ENCODE data around the gene EYA2.
"Not testable (repeated sequence)": the region's sequence is repeated elsewhere in the genome, so short reads cannot be mapped to it uniquely, and the experiment has no call there.

The EYA2 gene

GRCh38 chr20:46914789-46915379 is 20.2 kb downstream of the EYA2 start:
- no peaks in the 10 kb centered on the region for H3K27me3 ChIP-seq (ENCODE audit: insufficient read depth, low read length)
- H3K27ac ChIP-seq (ENCODE audit: low read depth, low read length), result no peak overlapping the region
- H3K4me3 ChIP-seq (ENCODE audit: low read length), result no peak overlapping the region
- no peaks in the 10 kb centered on the region for H3K36me3 ChIP-seq (ENCODE audit: insufficient read depth, low read length)
- no peak overlapping the region for H3K9ac ChIP-seq (ENCODE audit: low read depth, low read length)
- no peaks in the 10 kb centered on the region for H3K4me1 ChIP-seq (ENCODE audit: insufficient read depth, low read length)
- WGBS, result 91% methylated on average over 15 of the region's 15 CpGs
- no peaks in the 10 kb centered on the region for H3K9me3 ChIP-seq (ENCODE audit: insufficient read depth, low read depth, low read length)

GRCh38 chr20:46915575-46916257 is 21.1 kb downstream of the EYA2 start:
- Histone ChIP-seq H3K4me3 (ENCODE audit: low read length) (no peak overlapping the region), H3K9me3 (ENCODE audit: insufficient read depth, low read depth, low read length) (no peaks in the 10 kb centered on the region), H3K4me1 (ENCODE audit: insufficient read depth, low read length) (no peaks in the 10 kb centered on the region), H3K36me3 (ENCODE audit: insufficient read depth, low read length) (no peaks in the 10 kb centered on the region), H3K9ac (ENCODE audit: low read depth, low read length) (no peak overlapping the region), H3K27me3 (ENCODE audit: insufficient read depth, low read length) (no peaks in the 10 kb centered on the region), H3K27ac (ENCODE audit: low read depth, low read length) (no peak overlapping the region)
- 86% methylated on average over 7 of the region's 8 CpGs for WGBS

DNA sequence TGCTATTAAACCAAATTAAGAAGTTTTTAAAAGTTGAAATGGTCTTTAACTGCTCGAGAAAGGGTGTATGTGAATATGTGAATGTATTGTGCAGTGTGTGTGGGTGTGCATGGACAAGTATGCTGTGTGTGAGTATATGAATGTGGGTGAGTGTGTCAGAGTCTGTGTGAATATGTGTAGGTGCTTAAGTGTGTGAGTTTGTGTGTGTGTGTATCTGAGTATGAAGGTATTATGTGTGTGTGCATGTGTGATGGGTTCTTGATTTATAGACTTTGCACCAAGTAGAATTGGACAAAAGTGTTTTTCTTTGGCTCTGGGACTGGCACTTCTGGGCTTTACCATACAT is 21.6 kb downstream of the EYA2 start:
- Histone ChIP-seq H3K9me3 (ENCODE audit: insufficient read depth, low read depth, low read length) (no peaks in the 10 kb centered on the region), H3K27me3 (ENCODE audit: insufficient read depth, low read length) (no peaks in the 10 kb centered on the region), H3K36me3 (ENCODE audit: insufficient read depth, low read length) (no peaks in the 10 kb centered on the region), H3K4me1 (ENCODE audit: insufficient read depth, low read length) (no peaks in the 10 kb centered on the region), H3K4me3 (ENCODE audit: low read length) (no peak overlapping the region), H3K27ac (ENCODE audit: low read depth, low read length) (no peak overlapping the region), H3K9ac (ENCODE audit: low read depth, low read length) (no peak overlapping the region)
- 84% methylated on average over 1 of the region's 1 CpG for WGBS

DNA sequence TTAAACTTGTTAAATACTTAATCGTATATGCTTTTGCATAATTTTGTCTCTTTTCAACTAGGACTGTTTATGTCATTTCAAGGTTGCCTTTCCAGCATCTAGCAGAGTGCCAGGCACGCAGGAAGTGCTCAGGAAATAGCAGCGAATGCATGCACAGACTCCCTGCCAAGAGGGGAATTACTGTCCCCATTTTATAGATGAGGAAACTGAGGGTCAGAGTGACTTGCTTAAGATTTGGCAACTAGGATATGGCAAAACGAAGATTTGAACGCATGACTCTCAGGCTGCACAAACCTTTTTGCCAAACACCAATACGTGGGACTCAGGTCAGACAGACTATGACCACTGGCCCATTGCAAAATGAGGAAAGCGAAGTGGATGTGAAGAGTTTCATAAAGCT is 22.5 kb downstream of the EYA2 start:
- WGBS, result 93% methylated on average over 7 of the region's 7 CpGs
- Histone ChIP-seq H3K9ac (ENCODE audit: low read depth, low read length) (no peak overlapping the region), H3K4me1 (ENCODE audit: insufficient read depth, low read length) (no peaks in the 10 kb centered on the region), H3K36me3 (ENCODE audit: insufficient read depth, low read length) (no peaks in the 10 kb centered on the region), H3K27ac (ENCODE audit: low read depth, low read length) (no peak overlapping the region), H3K4me3 (ENCODE audit: low read length) (no peak overlapping the region), H3K9me3 (ENCODE audit: insufficient read depth, low read depth, low read length) (no peaks in the 10 kb centered on the region), H3K27me3 (ENCODE audit: insufficient read depth, low read length) (no peaks in the 10 kb centered on the region)

DNA sequence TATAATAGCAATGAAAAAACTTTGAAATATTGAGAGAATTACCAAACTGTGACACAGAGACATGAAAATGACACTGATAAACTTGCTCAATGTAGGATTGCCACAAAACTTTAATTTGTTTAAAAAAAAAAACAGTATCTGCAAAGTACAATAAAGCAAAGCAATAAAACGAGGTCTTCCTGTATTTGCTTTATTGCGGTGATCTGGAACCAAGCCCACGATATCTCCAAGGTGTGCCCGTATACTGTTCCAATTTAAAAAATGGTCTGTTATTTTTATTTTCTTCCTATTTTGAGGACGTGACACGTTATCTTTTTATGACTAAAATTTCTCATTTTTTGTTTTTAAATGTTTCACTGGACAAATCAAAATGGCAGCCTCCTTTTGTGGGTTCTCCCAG is 25.5 kb downstream of the EYA2 start:
- Histone ChIP-seq H3K27ac (ENCODE audit: low read depth, low read length) (no peak overlapping the region), H3K4me1 (ENCODE audit: insufficient read depth, low read length) (peaks cover 9% of the 10 kb centered on the region), H3K36me3 (ENCODE audit: insufficient read depth, low read length) (no peaks in the 10 kb centered on the region), H3K9me3 (ENCODE audit: insufficient read depth, low read depth, low read length) (no peaks in the 10 kb centered on the region), H3K9ac (ENCODE audit: low read depth, low read length) (no peak overlapping the region), H3K4me3 (ENCODE audit: low read length) (no peak overlapping the region), H3K27me3 (ENCODE audit: insufficient read depth, low read length) (no peaks in the 10 kb centered on the region)
- 98% methylated on average over 6 of the region's 6 CpGs for WGBS

- not testable (repeated sequence) for H3K36me3 ChIP-seq (ENCODE audit: insufficient read depth, low read length); H3K27ac ChIP-seq (ENCODE audit: low read depth, low read length); H3K9me3 ChIP-seq (ENCODE audit: insufficient read depth, low read depth, low read length); H3K4me1 ChIP-seq (ENCODE audit: insufficient read depth, low read length); H3K4me3 ChIP-seq (ENCODE audit: low read length); H3K27me3 ChIP-seq (ENCODE audit: insufficient read depth, low read length); H3K9ac ChIP-seq (ENCODE audit: low read depth, low read length)
- 90% methylated on average over 9 of the region's 9 CpGs for WGBS
Measured at GRCh38 chr20:46922841-46923240, 28.2 kb downstream of the EYA2 start.

GRCh38 chr20:46923550-46923949 is 28.9 kb downstream of the EYA2 start:
- H3K4me1 ChIP-seq (ENCODE audit: insufficient read depth, low read length), result peaks cover 13% of the 10 kb centered on the region
- no peak overlapping the region for H3K4me3 ChIP-seq (ENCODE audit: low read length)
- H3K27me3 ChIP-seq (ENCODE audit: insufficient read depth, low read length), result no peaks in the 10 kb centered on the region
- H3K9ac ChIP-seq (ENCODE audit: low read depth, low read length), result no peak overlapping the region
- 84% methylated on average over 4 of the region's 4 CpGs for WGBS
- H3K9me3 ChIP-seq (ENCODE audit: insufficient read depth, low read depth, low read length), result no peaks in the 10 kb centered on the region
- no peak overlapping the region for H3K27ac ChIP-seq (ENCODE audit: low read depth, low read length)
- H3K36me3 ChIP-seq (ENCODE audit: insufficient read depth, low read length), result no peaks in the 10 kb centered on the region

DNA sequence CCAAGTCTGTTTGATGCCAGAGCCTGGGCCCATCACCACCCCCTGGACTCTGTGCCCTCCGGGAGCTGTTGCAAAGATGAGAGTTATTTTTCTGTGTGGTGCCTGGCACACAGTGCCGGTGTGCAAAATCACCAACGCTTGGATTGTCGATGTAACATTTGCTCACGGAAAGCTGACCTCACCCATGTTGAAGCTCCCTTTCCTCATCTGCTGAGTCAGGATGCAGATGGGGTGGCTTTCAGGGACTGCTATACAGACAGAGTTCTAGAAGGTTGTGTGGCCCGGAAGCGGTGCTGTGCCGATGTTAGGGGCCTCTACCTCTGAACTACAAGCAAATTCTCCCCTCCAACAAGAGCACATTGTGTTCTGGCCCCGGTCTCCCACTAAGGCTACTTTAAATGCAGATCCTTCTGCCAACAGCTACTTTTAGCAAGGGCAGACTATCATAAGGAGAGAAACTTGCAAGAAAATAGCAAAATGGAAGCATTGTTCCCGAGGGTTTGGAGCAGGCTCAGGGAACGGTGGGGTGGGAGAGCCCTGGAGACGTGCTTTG is 34.0 kb downstream of the EYA2 start:
- Histone ChIP-seq H3K36me3 (ENCODE audit: insufficient read depth, low read length) (no peaks in the 10 kb centered on the region), H3K4me3 (ENCODE audit: low read length) (no peak overlapping the region), H3K9me3 (ENCODE audit: insufficient read depth, low read depth, low read length) (no peaks in the 10 kb centered on the region), H3K27me3 (ENCODE audit: insufficient read depth, low read length) (no peaks in the 10 kb centered on the region), H3K27ac (ENCODE audit: low read depth, low read length) (peak overlapping the region; percentile 72; the same call in 1 of the 2 replicates), H3K9ac (ENCODE audit: low read depth, low read length) (no peak overlapping the region; the same call in 1 of the 2 replicates), H3K4me1 (ENCODE audit: insufficient read depth, low read length) (peaks cover 16% of the 10 kb centered on the region)
- WGBS, result 56% methylated on average over 12 of the region's 12 CpGs

DNA sequence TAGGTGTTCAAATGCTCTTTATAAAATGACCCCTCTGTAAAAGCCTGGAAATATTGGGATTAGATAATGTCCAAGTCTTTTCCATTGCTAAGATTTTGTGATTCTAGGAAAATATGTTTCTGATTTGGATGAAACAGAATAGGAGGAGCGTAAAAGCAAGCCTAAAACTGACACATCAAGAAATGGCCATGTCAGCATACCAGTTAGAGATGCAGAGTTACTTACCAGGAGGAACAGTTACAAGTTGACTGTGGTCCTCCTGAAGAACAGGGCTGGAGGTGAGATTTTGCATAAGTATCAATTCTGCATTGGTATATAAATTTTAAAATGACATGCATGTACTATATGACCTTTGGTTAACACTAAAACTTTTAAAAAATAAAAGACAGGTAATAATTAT is 35.3 kb downstream of the EYA2 start:
- Histone ChIP-seq H3K27ac (ENCODE audit: low read depth, low read length) (no peak overlapping the region), H3K9me3 (ENCODE audit: insufficient read depth, low read depth, low read length) (no peaks in the 10 kb centered on the region), H3K36me3 (ENCODE audit: insufficient read depth, low read length) (no peaks in the 10 kb centered on the region), H3K4me1 (ENCODE audit: insufficient read depth, low read length) (peaks cover 11% of the 10 kb centered on the region), H3K4me3 (ENCODE audit: low read length) (no peak overlapping the region), H3K27me3 (ENCODE audit: insufficient read depth, low read length) (no peaks in the 10 kb centered on the region), H3K9ac (ENCODE audit: low read depth, low read length) (no peak overlapping the region)
- WGBS, result 97% methylated on average over 1 of the region's 1 CpG

DNA sequence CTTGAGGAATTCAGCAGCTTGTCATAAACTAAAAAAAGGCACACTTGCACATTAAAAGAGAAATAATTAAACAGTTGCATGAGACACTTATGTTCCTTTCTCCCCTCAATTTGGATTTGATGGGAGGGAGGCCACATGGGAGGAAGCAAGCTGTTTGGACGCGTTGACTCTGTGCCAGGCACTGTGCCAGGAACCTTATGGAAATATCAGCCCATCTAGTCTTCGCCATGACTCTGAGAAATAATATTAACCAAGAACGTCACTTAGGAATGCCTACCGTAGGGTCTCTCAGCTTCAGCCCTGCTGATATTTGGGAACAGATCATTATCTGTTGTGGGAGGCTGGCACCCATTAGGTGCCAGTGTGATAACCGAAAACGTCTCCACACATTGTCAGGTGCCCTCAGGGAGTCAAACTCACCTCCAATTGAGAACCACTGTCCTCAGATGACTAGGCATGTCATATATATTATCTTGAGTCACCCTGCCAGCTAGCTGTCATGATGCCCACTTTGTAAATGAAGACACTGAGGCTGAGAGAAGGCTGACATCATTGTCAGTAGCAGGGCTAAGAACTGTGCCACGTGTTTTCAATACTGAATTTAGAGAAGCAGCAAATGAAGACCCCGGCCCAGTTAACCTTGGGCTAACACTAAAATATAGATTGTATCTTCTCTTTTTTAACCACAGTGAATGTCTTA is 36.1 kb downstream of the EYA2 start:
- Histone ChIP-seq H3K4me3 (ENCODE audit: low read length) (no peak overlapping the region), H3K36me3 (ENCODE audit: insufficient read depth, low read length) (no peaks in the 10 kb centered on the region), H3K27ac (ENCODE audit: low read depth, low read length) (no peak overlapping the region), H3K4me1 (ENCODE audit: insufficient read depth, low read length) (peaks cover 11% of the 10 kb centered on the region), H3K9me3 (ENCODE audit: insufficient read depth, low read depth, low read length) (no peaks in the 10 kb centered on the region), H3K27me3 (ENCODE audit: insufficient read depth, low read length) (no peaks in the 10 kb centered on the region), H3K9ac (ENCODE audit: low read depth, low read length) (no peak overlapping the region)
- WGBS, result 82% methylated on average over 9 of the region's 9 CpGs

DNA sequence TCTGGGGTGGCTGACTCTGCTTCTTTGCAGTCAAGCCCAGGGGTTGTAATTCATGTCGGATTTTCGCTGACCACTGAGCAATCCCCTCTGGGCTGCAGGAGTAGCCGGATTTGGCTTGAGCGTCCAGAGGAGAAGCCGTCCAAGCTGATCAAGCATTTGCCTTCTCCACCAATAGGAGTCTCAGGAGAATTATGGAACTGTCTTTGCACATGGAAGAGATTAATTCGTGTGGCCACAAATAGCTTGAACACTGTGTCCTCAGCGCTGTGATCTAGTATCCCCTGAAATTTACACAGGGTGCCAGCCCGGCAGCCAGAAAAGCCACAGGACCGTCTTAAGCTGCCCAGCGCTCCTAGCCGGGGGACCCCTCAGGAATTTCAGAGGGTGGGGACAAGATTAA is 37.1 kb downstream of the EYA2 start:
- WGBS, result 93% methylated on average over 11 of the region's 11 CpGs
- Histone ChIP-seq H3K36me3 (ENCODE audit: insufficient read depth, low read length) (no peaks in the 10 kb centered on the region), H3K27me3 (ENCODE audit: insufficient read depth, low read length) (no peaks in the 10 kb centered on the region), H3K4me1 (ENCODE audit: insufficient read depth, low read length) (peaks cover 11% of the 10 kb centered on the region), H3K4me3 (ENCODE audit: low read length) (no peak overlapping the region), H3K9ac (ENCODE audit: low read depth, low read length) (no peak overlapping the region), H3K27ac (ENCODE audit: low read depth, low read length) (no peak overlapping the region), H3K9me3 (ENCODE audit: insufficient read depth, low read depth, low read length) (no peaks in the 10 kb centered on the region)

Measured in HUES64 (cell line).